Subcutaneous adipose tissue (tissue), 4 donors: ENCODE results near the gene HDDC3. TPM values are rescaled to one million over a fixed set of nuclear protein-coding genes. Genes with fewer than 3 reads are reported as not detected.

Experiments used
- CTCF ChIP-seq: fragments of 450-650 bp; IDR thresholded peaks from one replicate; pipeline ENCODE4 v1.5.1; 2016; ENCODE audit warnings: low read depth, mild to moderate bottlenecking, control low read depth, antibody characterized with exemption, moderate library complexity
- total RNA-seq, 4 donors: library from RNA; depleted of rRNA; stranded (reverse); fragments of >200 nt; gene quantifications; one replicate each; pipeline ENCODE4 v1.1.0, GENCODE V29; 2016

HDDC3 gene
- total RNA-seq, 4 donors from 2014 or later, result 15.6 to 42.4 (median 17.1) TPM

GRCh38 chr15:90915808-90916440 is 16.4 kb downstream of the HDDC3 start:
- TF ChIP-seq CTCF, result no peak

DNA sequence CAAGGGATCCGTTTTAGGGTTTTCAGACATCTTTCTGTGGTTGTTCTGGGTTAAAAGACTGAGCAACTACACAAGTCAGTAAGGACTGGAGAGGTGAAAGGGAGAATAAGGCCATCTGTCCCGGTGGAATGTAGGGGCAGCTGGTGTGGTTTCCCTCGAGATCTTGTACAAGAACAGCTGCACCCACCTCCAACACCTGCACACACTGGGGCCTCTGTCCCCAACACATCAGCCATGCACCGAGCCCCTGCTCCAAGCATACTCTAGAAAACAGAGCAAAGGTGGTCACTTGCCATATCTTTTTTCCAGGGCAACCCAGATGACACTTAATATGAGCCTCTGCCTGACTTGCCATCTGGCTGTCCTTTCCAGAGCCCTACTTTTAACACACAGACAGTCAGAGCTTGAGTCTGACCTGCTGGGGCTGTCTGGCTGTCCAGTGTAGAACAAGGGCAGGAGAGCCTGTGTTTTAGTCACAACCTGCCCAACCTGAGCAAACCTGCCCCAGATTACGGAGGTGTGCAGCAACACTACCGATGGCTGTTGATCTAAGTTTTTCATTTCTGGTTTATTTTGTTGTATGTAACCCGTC is 17.0 kb downstream of the HDDC3 start:
- TF ChIP-seq CTCF, result no peak

DNA sequence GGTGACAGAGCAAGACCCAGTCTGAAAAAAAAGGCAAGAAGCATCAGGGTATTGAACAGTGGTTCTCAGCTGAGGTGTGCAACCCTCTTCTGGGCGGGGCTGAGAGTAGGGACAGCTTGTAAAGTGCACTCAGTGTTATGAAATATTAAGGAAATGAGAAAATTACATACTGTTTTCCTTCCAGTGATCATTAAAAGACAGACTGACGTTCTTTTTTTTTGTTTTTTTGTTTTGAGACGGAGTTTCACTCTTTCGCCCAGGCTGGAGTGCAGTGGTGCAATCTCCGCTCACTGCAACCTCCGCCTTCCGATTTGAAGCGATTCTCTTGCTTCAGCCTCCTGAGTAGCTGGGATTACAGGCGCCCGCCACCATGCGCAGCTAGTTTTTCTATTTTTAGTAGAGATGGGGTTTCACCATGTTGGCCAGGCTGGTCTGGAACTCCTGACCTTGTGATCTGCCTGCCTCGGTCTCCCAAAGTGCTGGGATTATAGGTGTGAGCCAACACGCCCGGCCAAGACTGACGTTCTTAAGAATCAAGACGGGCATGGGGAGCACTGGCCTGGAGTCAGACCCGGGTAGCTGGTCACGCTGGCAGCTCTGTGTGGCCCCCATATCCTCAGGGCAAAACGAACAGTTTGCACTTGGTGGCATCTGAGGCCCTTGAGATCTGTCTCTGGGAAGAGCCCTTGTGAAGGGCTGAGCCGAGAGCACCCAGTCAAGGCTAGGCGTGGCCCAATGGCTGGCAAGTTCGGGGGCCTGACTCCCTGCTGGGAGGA is 17.9 kb downstream of the HDDC3 start:
- TF ChIP-seq CTCF, result no peak

- TF ChIP-seq CTCF, result no peak
These were observed 18.9 kb downstream of the HDDC3 start for GRCh38 chr15:90913398-90913944.

DNA sequence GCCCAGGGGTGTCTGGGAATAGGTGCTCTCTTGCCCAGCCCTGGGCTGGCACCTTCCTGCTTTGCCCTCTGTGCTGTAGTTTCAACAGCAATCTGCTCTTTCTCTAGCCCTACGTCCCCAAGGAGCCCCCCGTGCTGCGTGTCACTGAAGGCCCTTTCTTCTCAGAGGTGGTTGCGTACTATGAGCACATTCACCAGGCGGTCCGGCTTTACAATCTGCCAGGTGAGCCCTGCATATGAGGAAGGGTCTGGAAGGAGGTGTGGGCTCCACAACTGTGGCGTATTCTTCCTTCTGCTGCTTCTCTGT is 19.6 kb downstream of the HDDC3 start:
- no peak for TF ChIP-seq CTCF

DNA sequence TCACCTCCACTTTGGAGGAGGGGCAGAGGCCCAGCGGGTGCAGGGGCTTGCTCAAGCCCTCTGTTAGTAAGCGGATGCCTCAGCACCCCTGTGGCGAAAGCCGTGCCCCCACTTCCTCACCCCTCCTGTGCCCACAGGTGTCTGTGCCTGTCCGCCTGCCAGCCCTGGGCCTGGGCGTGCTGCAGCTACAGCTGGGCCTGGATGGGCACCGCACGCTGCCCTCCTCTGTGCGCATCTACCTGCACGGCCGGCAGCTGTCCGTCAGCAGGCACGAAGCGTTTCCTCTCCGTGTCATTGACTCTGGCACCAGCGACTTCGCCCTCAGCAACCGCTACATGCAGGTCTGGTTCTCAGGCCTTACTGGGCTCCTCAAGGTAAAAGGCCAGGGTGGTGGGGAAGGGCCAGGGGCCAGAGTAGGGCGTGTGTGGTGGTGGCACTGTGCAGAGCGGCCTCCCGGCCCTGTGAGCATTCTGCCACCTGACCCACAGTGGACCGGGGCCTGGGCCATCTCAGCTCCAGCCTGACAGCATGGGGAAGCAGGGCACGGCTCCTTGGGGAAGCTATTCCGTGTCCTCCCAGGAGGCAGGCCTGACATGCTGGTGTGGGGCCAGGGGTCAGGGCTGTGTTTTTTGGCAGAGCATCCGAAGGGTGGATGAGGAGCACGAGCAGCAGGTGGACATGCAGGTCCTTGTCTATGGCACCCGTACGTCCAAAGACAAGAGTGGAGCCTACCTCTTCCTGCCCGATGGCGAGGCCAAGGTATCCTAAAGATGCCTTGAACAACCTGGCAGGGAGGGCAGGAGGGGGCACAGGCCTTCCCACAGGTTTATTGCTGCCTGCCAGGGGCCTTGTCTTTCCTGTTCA is 20.2 kb downstream of the HDDC3 start:
- TF ChIP-seq CTCF, result no peak
